GM18517 (cell line): ENCODE results near the gene SUN1.
"Not testable (repeated sequence)": the region's sequence is repeated elsewhere in the genome, so short reads cannot be mapped to it uniquely, and the experiment has no call there.

ENCODE experiments used
- ATAC-seq: cut with Tn5 transposase; IDR thresholded peaks from one replicate; pipeline ENCODE4 v1.9.1; 2021; ENCODE audit warnings: mild to moderate bottlenecking, moderate library complexity; ENCODE audit not compliant: unreplicated experiment

Gene SUN1

GRCh38 chr7:901041-901387 lies 68.7 kb downstream of the SUN1 start:
- ATAC-seq = no peak

- no peak for ATAC-seq
Observed at GRCh38 chr7:901388-902154, 69.3 kb downstream of the SUN1 start.

- ATAC-seq = no peak
Observed at GRCh38 chr7:902996-903395, 70.7 kb downstream of the SUN1 start.

- ATAC-seq = no peak
Observed at GRCh38 chr7:903921-904755, 71.9 kb downstream of the SUN1 start.

- no peak for ATAC-seq
Observed at GRCh38 chr7:904847-905246, 72.6 kb downstream of the SUN1 start.

GRCh38 chr7:906776-907157 lies 74.5 kb downstream of the SUN1 start:
- ATAC-seq = no peak

- ATAC-seq = no peak
Observed at GRCh38 chr7:907158-907980, 75.1 kb downstream of the SUN1 start.

- no peak for ATAC-seq
Observed at GRCh38 chr7:908159-908581, 75.9 kb downstream of the SUN1 start.

GRCh38 chr7:908591-909357 lies 76.5 kb downstream of the SUN1 start:
- ATAC-seq = not testable (repeated sequence)

- no peak for ATAC-seq
Observed at GRCh38 chr7:909358-910329, 77.4 kb downstream of the SUN1 start.

- ATAC-seq = no peak
Observed at GRCh38 chr7:910441-910861, 78.2 kb downstream of the SUN1 start.

- ATAC-seq = no peak
Observed at GRCh38 chr7:910931-911431, 78.7 kb downstream of the SUN1 start.

GRCh38 chr7:911791-912480 lies 79.7 kb downstream of the SUN1 start:
- ATAC-seq = no peak

- no peak for ATAC-seq
Observed at GRCh38 chr7:913736-914520, 81.7 kb downstream of the SUN1 start.

- ATAC-seq = no peak
Observed at GRCh38 chr7:914521-915194, 82.4 kb downstream of the SUN1 start.

GRCh38 chr7:915291-916218 lies 83.3 kb downstream of the SUN1 start:
- ATAC-seq = no peak
